A549 treated with ZK216348 at 1 μM for 4 hours (cell line): ENCODE results near the gene KRTAP24-1. TPM values are rescaled to one million over a fixed set of nuclear protein-coding genes. Genes with fewer than 3 reads are reported as not detected.

Experiments
- total RNA-seq: library from RNA; stranded (reverse); fragments of 200-300 nt; extraction: Qiagen RNA extraction; gene quantifications from 5 replicates; pipeline ENCODE4 v1.2.3, GENCODE V29; 2022; ENCODE audit warnings: low read depth

The KRTAP24-1 gene
- not detected in 5 replicates for total RNA-seq

GRCh38 chr21:30282850-30283249 lies at the start of gene KRTAP24-1:
TSS of gene KRTAP24-1 (minus strand) at chr21:30282950. CDS start at chr21:30282932, 18 bp downstream.

GRCh38 chr21:30320215-30320614 lies 37.5 kb upstream of the KRTAP24-1 start, which contains the start of gene KRTAP26-1:
TSS of gene KRTAP26-1 (minus strand) at chr21:30320315. CDS start at chr21:30320035, 280 bp downstream.

GRCh38 chr21:30289215-30289614 lies 6.5 kb upstream of the KRTAP24-1 start, which contains the start of gene KRTAP25-1:
TSS of gene KRTAP25-1 (minus strand) at chr21:30289514. CDS start at chr21:30289490, 24 bp downstream.

Other genes with a start within 250 kb of the KRTAP24-1 start
- gene CLDN17, start 116.1 kb downstream of the KRTAP24-1 start, total RNA-seq: not detected in 5 replicates
- not detected in 5 replicates for gene CLDN8, start 66.9 kb downstream of the KRTAP24-1 start, total RNA-seq
- gene KRTAP25-1, start 6.6 kb upstream of the KRTAP24-1 start, total RNA-seq: not detected in 5 replicates
- gene KRTAP26-1, start 37.4 kb upstream of the KRTAP24-1 start, total RNA-seq: not detected in 5 replicates
- not detected in 5 replicates for gene KRTAP27-1, start 54.7 kb upstream of the KRTAP24-1 start, total RNA-seq
- not detected in 5 replicates for gene KRTAP23-1, start 65.7 kb upstream of the KRTAP24-1 start, total RNA-seq
- gene KRTAP13-2, start 89.3 kb upstream of the KRTAP24-1 start, total RNA-seq: not detected in 5 replicates
- gene KRTAP13-1, start 113.1 kb upstream of the KRTAP24-1 start, total RNA-seq: not detected in 5 replicates
- gene KRTAP13-3, start 143.0 kb upstream of the KRTAP24-1 start, total RNA-seq: not detected in 5 replicates
- gene KRTAP13-4, start 147.3 kb upstream of the KRTAP24-1 start, total RNA-seq: not detected in 5 replicates
- not detected in 5 replicates for gene KRTAP15-1, start 157.3 kb upstream of the KRTAP24-1 start, total RNA-seq
- not detected in 5 replicates for gene KRTAP19-1, start 197.4 kb upstream of the KRTAP24-1 start, total RNA-seq
- gene KRTAP19-2, start 204.5 kb upstream of the KRTAP24-1 start, total RNA-seq: not detected in 5 replicates
- gene KRTAP19-3, start 209.1 kb upstream of the KRTAP24-1 start, total RNA-seq: not detected in 5 replicates
- not detected in 5 replicates for gene KRTAP19-4, start 214.2 kb upstream of the KRTAP24-1 start, total RNA-seq
- gene KRTAP19-5, start 219.2 kb upstream of the KRTAP24-1 start, total RNA-seq: not detected in 5 replicates